HG03025 (cell line): ENCODE results near the gene CORO6.
"Not testable (repeated sequence)": the region's sequence is repeated elsewhere in the genome, so short reads cannot be mapped to it uniquely, and the experiment has no call there.

Source experiments
- ATAC-seq: cut with Tn5 transposase; IDR thresholded peaks from one replicate; pipeline ENCODE4 v1.9.1; 2021; ENCODE audit warnings: mild to moderate bottlenecking, moderate library complexity; ENCODE audit not compliant: unreplicated experiment, low FRiP score

The CORO6 gene

DNA sequence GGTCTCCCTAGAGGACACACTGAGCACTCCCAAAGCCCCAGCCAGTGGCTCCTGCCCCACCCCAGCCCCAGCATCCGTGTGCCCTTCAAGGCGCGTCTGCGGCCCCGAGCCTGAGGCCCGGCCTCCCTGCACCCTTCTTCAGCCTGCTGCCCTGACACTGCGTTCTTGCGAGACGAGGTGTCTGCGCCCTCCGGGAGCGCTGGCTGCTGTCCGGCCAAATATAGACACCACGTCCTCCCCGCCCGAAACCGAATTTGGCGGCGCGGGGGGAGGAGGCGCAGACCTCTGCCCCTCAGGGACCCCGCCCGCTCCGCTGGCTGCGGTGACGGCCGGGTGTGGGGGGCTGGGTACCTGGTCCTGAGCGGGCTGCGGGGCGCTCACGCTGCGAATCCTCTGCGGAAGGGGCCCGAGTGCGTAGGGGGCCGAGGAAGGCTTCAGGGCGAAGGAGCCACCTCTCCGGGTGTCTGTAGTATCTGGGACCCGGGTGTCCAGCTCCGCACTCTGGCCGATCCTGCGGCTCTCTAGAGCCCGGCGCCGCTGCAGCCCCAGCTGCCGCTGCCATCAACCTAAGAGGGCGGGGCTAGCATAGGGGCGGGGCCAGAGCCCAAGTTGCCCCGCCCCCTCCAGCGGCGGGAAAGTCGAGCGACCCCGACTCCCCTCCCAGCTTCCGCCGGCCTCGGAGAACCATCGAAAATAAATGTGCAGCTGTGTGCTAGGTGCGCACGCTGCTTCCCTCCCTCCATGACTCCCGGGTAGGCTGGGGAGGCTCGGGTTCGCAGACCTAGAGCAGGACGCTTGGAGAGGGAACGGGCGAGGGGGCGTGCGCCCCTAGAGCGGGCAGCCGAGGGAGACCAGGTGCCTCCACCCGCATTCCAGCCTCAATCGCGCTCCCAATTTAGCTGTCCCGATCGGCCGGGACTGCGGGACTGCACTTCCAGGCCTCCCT is at the start of gene CORO6:
Gene CORO6 (minus strand): TSS at position 576 of the 946 bp plus-strand sequence. CDS start 1,491 bp downstream, outside the sequence.
- ATAC-seq = no peak

DNA sequence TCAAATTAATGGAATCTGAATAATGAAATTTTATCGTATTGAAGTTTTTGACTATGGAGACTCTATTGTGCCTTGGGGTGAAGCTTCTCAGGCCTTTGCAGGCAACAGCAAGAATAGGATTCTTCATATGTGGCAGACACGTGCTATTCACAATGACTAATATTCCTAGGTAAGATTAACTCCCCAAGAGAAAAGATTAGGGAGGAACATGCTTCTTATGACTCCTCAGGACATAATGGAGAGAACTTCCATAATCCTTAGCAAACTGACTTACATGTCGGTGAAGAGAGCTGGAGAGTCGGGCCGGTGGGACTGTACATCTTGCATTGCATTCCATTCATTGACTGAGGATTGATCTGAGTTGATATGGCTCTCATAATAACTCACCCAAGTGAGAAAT is 48.9 kb upstream of the CORO6 start:
- ATAC-seq = no peak

DNA sequence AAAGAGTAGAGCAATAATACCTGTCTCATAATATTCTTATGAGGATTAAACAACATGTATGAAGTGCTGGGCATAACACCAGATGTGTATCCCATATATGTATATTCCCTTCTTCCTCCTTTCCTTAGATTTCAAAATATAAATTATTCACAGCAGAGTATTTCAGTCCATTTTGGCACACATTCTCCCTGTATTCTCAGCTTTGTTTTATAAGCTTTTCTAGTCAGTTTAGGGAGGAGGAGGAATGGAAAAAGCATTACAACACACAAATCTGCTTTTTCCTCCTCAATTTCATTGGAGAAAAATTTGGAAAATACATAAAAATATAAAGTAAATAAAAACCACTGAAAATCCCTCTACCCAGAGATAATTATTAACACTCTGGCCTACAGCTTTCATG is 46.6 kb upstream of the CORO6 start:
- no peak for ATAC-seq

DNA sequence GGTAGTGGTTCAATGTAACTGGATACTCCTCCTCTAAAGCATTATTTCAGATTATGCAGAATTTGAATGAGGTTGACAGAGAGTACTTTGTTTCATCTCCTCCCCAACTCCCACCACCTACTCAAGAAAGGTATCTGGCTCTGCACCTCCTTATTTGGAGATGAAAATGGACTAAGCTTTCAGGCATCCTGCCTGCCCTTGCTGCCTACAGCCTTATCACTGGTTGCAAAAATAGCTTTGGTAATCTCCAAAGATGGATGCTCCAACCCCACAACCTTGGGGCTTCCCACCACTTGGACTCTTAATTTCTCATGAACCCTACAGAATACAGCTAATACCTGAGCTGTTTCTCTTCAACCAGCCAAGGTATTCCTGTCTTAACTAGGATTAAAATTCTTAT is 45.3 kb upstream of the CORO6 start:
- no peak for ATAC-seq

DNA sequence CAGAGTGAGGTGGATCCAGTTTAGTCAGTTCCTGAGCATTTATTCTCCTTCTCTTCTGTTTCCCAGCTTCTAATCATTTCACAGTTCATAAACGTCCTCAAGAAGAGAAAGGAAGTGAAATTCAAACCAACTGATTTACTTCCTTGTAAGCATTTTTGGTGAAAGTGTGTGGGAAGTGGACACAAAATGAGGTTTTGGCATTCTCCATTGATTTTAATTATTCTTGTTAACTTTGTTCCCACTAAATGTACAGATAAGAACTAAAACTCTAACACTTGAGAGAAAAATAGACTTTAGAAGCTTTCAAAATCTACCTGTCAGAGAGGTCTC is 42.7 kb upstream of the CORO6 start:
- no peak for ATAC-seq

DNA sequence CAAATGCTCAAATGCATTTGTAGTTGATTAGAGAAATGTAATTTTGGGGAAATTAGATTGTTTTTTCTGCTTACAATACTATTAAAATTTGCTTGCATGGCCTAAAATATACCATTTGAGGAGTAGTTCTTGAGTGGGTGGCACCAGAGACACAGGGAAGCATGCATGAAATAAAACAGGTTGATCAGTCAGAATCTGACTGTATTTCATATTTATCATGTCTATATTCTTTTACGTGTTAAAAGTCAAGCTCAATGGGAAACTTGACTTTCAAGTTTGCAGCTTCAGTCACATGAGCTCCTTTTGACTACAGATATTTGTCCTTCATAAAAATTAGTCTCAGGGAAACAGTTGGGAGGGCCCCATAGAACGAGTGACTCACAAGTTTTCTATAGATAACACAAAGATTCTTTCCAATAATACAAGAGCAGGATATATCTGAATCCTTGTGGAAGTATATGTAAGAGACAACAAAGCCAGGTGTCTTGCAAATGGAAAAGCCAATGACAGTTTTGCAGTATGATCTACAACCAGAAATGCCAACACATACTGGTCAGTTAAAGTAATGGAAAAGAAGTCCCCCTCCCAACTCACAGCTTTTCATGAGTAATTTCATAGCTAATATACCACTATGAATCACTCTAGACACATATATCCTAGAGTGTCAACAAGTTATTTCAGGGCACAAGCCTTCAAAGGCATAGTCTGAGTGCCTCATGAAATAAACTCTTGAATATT is 42.2 kb upstream of the CORO6 start:
- ATAC-seq = no peak

DNA sequence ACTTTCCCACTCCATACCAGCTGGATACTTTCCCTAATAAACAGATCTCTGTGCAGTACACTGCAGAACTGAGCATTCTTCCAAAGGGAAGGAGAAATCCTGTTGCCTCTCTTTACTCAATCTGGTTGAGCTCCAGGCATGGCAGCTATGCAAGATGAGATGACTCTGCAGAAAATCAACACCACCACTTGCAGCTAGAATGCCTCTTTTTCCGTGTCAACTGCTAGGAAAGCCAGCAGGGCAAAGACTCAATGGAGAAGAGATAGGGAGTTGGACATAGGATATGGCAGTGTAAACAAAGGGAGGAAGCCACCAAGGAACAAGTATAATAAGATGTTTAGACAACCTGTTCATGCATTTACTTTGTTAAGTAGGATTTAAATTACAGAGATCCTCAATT is 40.4 kb upstream of the CORO6 start:
- no peak for ATAC-seq

DNA sequence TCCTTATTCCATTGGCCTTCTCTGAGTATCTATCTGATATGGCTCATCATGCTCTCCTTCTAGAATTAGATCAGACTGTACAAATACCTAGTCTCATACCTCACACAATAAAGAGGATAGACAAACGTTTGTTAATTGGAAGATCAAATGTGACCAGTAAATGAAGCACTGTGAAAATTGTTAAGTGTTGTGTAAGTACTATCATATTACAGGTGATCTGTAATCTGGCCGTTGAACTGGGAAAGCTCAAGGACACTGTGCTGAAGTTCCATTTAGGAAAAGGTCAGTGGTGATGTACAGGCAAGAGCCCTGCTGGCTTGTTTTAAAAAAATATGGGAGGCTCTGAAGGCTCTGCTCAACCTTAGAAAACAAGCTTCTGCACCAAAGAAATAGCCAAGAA is 38.5 kb upstream of the CORO6 start:
- no peak for ATAC-seq

DNA sequence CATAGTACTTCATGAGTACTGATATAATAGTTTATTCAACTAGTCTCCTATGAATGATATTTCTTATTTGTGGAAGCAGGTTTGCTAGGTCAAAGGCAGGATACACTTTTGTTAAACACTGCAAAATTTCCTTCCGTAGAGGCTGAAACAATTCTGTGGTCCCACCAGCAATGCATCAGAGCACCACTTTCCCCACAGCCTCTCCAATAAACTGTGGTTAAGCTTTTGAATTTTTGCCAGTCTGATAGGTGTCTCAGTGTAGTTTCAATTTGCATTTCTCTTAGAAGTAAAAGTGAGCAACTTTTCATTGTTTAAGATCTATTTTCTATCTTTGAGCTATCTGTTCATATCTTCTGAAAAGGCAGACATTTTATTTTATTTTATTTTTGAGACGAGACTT is 36.4 kb upstream of the CORO6 start:
- ATAC-seq = no peak

DNA sequence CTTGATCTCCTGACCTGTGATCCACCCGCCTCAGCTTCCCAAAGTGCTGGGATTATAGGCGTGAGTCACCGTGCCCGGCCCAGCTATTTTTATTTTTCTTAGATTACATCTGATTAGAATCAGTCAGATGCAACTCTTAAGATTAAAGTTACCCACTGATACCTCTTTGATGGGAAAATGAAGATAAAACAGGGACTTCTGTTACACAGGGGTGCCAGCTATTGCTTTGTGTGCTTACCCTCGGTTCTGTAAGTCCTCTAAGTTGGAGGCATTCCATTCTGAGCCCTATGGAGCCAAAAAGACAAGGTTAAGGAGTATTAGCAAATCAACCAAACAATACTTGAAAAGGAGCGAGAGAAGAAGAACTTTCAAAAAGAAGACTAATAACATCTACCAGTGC is 32.6 kb upstream of the CORO6 start:
- ATAC-seq = no peak

DNA sequence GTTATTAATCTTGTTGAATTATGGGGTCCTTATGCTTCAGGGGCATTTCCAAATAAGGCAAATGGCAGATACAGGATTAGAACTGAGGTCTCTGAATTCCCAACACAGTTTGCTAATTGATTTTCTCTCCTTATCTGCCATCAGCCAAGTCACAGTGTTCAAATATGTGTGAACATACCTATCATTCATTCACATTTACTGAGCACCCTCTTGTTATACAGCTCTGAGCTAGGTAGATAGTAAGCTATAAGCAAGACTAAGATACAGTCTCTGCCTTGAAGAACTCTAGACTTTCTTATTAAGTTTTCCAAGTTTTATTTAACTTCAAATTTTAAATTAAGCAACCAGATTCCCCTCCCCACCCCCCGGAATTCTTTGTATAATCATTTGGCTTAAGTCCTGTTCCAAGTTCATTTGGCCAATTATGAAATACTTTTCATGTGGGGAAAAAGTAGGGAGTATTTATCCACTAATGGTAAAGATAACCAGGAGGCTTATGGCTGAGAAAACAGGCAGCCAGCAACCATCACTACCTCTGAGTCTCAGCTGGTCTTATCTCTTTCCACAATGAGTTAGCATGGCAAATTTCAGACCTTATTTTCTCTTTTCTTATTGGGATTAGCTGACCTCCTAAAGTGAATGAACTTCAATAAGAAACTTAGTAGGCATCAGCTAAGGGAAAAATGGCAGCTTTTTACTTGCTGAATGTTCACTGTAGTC is 31.4 kb upstream of the CORO6 start:
- no peak for ATAC-seq

DNA sequence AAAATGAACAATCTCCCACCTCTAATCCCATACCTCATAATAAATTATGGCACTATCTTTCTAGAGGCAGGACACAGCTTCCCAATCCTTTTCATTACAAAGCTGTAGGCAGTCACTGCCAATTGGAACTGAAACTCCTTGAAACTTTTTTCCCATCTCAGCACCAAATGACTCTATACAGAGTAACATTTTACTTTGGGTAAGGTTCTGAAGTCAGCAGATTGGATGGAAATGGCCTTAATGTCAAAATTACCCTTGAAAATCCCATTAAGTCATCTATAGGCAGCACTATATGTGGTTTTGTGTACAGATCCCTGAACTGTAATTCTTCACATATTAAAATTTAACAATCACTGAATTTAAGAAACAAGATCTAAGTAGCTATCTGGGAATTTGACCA is 30.3 kb upstream of the CORO6 start:
- no peak for ATAC-seq

DNA sequence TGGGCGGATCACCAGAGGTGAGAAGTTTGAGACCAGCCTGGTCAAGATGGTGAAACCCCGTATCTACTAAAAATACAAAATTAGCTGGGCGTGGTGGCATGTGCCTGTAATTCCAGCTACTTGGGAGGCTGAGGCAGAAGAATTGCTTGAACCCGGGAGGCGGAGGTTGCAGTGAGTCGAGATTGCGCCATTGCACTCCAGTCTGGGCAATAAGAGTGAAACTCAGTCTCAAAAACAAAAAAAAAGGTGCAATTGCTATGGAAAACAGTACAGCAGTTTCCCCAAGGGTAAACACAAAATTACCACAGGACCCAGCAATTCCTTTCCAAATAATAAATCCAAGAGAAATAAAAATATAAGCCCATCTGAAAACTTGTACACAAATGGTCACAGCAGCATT is 29.2 kb upstream of the CORO6 start:
- ATAC-seq = not testable (repeated sequence)

DNA sequence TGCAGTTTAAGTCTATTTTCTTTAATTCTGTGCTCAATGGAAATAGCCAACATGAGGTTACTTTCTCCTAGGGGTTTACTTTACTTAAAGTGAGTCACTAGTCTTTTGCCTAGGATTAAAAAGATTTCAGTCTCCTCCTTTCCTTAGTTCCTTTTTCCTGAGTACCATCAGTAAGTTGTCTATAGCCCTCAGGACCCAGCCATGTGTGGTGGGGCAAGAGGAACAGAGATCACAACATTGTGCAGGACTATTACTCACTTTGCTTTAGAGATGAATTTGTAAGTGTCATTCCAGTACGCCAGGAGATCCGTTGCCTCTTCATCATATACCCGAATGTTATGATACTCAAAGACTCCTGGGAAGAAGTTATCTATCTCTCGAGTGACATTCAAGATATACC is 27.7 kb upstream of the CORO6 start:
- no peak for ATAC-seq

DNA sequence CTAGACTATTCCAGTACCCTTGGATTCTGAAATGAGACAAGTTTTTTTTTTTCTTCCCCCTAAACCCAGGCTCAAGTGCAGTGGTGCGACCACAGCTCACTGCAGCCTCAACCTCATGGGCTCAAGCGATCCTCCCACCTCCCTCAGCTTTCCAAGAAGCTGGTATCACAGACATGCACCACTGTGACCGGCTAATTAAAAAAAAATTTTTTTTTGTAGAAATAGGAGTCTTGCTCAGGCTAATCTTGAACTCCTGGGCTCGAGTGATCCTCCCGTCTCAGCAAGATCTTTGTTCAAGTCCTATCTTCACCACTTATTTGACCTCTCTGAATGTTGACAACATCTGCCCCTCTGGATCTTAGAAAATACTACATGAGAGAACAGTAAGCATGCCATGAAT is 26.6 kb upstream of the CORO6 start:
- ATAC-seq = no peak

DNA sequence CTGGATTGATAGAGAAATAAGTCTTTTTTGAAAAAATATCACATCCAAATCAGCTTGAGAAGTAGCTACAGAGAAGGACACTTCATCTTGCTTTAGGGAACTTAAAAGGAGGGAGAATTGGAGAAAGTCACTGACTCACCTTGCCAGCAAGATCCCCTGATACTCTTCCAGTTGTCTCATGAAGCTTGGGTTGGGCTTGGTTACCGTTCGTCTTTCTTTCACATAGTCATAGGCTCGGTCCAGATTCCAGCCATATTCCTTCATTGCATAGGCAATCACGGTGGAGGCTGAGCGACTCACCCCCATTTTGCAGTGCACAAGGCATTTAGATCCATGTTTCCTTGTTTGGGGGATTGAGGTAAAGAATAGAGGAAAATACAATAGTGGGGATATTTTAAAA is 25.3 kb upstream of the CORO6 start:
- ATAC-seq = no peak

DNA sequence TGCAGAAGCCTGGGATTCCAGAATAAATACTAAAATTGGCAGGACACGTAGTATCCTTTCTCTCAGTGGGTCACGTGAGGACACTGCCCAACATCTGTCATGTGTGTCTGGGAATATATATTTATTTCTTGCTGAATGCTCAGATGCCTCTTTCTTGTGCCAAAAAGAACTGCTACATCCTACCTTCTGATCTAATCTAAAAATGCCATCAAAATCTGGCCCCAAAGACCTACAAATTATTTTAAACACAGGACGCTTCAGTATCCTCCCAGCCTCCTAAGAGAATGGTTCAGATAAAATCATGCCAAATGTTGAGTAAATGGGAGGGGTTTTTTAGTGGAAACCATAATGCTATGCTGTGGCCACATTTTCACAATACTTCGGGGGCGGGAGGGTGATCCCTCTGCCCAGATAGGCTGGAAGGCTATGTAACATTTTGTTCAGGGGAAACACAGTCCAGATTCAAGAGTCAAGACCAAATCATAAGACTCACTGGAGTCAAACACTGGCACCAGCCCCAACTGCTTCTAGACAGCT is 22.9 kb upstream of the CORO6 start:
- no peak for ATAC-seq

DNA sequence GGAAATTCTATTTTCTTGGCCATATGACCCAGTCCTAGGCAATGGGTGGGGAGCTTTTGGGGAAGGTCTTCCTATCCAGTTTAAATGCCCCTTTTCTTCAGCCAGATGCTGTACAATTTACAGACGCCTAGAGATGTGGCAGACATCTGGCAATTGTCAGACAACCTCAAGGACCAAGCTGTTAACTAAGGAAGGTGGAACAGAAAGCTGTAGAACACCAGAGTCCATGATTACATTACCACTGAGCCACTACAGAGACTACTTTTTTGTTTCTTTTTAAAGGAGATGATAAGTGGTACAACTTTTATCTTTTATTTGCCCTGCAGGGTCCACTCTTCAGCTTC is 21.1 kb upstream of the CORO6 start:
- ATAC-seq = no peak

DNA sequence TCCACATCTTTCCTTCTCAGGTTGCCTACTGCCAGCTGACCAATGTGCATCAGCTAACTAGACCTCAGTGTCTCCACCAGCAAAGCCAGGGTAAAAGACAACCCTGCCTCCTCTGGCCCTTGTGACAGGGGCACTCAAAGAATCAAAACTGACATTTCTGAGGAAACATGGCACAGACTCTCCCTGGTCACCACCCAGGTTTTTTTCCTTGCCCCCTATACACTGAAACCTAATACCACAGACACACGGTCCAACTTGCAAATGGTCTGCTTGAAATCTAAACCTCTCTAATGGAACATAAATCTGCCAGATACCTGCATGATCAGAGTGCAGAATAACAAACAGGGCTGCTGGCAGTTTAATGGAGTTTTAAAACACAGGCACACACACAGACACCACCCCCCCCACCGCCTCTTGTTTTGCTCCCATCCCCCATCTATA is 19.5 kb upstream of the CORO6 start:
- ATAC-seq = no peak

DNA sequence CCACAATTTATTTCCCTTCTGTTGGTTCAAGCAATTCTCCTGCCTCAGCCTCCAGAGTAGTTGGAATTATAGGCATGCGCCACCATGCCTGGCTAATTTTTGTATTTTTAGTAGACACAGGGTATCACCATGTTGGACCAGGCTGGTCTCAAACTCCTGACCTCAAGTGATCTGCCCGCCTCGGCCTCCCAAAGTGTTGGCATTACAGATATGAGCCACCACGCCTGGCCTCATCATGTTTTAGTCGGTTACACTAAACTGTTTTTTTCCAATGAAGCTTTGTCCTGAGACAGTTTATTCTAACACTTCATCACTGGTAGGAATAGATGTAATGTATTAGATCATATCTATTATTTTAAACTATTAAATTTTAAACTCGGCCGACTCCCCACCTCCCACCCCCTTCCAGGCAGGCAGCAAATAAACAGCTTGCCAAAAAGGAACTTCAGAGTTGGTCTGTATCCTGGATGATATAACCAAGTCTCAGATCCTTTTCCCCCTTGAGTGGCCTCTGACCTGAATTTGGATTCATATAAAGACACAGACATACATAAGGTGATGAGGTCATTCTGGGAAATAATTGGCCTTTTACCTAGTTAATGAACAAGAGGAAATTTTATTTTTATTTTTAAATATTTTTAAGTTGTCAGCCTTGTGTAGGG is 18.4 kb upstream of the CORO6 start:
- no peak for ATAC-seq

DNA sequence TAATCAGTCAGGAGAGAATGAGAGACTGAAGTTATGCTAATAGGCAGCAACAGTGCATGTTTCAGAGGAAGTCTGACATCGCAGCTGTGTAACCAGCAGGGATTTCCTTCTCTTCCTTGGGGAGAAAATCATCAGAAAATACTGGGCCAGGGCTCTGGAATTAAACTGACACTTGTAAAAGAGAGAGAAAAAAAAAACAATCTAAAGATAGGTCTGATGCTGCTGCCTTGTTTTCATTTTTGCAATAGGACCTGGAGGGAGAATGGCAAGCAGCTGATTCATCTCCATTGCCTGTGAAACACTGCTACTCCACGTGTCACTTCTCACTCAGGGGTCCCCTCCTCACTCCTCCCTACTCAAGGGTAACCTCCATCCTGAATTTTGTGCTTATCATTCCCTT is 17.7 kb upstream of the CORO6 start:
- no peak for ATAC-seq
